NOMO-1 (cell line): ENCODE measurements around the gene PNRC2.
"Not testable (repeated sequence)": the region's sequence is repeated elsewhere in the genome, so short reads cannot be mapped to it uniquely, and the experiment has no call there.

ENCODE experiments used
- DNase-seq, 2 experiments: peaks; one replicate each; lab custom pipeline; 2025; ENCODE audit not compliant: unreplicated experiment in 2 of 2; lab: John Stamatoyannopoulos, UW

The PNRC2 gene

DNA sequence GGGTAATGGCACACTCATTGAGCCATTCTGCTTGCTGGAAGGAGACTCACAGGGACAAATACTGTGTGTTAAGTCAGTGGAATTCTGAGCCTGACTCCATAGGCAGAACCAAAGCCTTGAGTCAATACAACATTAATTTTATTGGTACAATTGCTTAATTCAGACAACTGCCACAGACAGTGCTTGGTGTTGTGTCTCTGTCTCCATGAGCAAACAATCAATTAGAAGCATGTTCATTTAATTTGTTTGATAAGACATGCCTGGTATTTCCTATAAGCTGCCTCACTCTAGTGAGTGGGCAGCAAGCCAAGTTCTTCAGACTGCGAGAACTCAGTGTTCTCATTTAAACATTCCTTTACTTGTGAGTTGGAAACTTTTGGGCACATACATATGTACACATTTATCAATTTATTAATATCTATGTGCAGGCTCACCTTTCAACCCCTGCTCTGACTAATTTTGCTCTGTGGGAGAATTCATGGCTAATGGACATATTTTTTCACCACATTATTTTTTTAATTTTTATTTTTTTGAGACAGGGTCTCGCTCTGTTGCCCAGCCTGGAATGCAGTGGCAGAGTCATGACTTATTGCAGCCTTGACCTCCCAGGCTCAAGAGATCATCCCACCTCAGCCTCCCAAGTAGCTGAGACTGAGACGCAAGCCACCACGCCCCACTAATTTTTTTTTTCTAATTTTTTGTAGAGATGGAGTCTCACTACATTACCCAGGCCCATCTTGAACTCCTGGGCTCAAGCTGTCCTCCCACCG, 25.0 kb downstream of the PNRC2 start:
- no peak for DNase-seq

GRCh38 chr1:23987038-23987437, 27.4 kb downstream of the PNRC2 start:
- DNase-seq, result not testable (repeated sequence)

- no peak for DNase-seq
Measured at GRCh38 chr1:23989263-23989662, 29.6 kb downstream of the PNRC2 start.

DNA sequence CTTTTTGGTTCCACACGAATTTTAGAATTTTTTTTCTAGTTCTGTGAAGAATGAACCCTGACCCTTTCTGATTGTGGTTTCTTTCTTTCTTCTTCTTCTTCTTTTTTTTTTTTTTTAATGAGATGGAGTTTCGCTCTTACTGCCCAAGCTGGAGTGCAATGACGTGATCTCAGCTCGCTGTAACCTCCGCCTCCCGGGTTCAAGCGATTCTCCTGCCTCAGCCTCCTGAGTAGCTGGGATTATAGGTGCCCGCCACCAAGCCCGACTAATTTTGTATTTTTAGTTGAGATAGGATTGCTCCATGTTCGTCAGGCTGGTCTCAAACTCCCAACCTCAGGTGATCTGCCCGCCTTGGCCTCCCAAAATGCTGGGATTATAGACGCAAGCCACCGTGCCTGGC, 32.4 kb downstream of the PNRC2 start:
- not testable (repeated sequence) for DNase-seq

DNA sequence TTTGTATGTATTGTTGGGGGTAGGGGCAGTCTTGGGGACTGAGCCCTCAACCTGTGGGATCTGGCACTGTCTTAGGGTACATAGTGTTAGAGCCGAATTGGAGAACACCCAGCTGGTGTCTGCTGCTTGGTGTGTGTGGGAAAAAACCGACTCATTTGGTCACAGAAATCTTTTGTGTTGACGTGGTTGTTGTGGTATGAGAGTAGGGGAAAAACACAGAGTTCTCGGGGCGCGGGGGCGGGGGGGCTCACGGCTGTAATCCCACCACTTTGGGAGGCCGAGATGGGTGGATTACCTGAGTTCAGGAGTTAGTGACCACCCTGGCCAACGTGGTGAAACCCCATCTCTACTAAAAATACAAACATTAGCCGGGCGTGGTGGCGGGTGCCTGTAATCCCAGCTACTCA, 35.8 kb downstream of the PNRC2 start:
- no peak for DNase-seq

DNA sequence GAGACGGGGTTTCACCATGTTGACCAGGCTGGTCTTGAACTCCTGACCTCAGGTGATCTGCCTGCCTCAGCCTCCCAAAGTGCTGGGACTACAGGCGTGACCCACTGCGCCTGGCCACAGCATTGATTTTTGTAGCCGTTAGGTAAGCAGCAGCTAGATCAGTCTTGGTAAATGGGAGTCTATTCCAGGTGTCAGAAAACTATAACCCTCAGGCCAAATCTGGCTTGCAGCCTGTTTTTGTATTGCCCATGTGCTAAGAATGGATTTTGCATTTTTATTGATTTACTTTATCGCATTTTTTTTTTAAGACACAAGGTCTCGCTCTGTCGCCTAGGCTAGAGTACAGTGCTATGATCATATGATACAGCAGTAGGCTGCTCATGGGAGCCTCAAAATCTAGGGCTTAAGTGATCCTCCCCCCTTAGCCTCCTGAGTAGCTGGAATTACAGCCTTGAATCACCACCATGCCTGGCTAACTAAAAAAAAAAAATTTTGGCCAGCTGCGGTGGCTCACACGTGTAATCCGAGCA, 37.1 kb downstream of the PNRC2 start:
- no peak for DNase-seq

GRCh38 chr1:23997812-23998211, 38.2 kb downstream of the PNRC2 start:
- DNase-seq, result no peak

DNA sequence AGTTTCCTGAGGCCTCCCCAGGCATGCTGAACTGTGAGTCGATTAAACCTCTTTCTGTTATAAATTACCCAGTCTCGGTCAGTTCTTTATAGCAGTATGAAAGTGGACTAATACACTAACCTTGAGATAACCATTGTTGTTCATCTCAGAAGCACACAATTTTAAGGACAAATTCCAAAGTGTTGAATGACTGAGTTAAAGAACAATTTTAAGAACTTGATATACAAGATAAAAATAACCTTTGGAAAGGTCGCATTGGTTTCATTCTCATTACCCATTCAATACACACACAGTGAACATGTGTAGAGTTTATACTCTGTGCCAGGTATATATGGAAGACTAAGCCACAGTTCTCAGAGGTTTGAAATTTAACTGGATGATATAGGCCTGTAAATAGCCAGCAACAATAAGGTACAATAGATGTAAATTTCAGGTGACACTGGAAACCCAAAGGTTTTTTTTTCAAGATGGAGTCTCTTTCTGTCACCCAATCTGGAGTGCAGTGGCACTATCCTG, 39.6 kb downstream of the PNRC2 start:
- no peak for DNase-seq

DNA sequence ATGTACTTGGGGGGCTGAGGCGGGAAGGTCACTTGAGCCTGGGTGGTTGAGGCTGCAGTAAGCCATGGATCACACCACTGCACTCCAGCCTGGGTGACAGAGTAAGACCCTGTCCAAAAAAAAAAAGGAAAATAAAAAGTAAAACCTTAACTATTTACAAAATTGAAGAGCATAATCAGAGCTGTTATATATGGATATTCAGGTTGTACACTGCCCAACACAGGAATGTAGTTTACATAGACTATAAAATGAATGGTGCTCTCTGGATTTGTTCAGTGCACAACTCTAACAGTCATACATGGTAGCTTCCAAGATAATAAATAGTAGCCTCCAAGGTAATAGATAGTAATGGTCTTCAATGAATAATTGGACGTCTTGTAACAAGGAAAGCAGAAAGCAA, 43.1 kb downstream of the PNRC2 start:
- DNase-seq, result no peak

GRCh38 chr1:24003331-24003972, 43.8 kb downstream of the PNRC2 start:
- no peak for DNase-seq

GRCh38 chr1:24004132-24004531, 44.5 kb downstream of the PNRC2 start:
- no peak for DNase-seq

- no peak for DNase-seq
Measured at GRCh38 chr1:24005163-24005562, 45.5 kb downstream of the PNRC2 start.

DNA sequence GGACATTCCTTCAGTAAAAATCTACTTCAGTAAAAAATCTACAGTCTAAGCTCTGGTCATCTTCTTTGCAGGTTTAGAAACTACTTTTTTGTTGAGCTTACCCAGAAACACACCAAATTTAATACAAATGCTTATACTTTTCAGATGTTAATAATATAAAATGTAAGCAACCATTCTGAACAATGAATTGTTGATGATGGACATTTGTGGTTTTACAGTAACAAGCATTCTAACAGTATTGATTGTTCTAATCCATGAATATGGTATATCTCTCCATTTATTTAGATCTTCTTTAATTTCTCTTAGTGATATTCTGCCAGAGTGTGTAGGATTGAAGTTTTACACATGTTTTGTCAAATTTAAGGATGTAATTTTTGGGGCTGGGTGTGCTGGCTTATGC, 47.5 kb downstream of the PNRC2 start:
- DNase-seq, result no peak

DNA sequence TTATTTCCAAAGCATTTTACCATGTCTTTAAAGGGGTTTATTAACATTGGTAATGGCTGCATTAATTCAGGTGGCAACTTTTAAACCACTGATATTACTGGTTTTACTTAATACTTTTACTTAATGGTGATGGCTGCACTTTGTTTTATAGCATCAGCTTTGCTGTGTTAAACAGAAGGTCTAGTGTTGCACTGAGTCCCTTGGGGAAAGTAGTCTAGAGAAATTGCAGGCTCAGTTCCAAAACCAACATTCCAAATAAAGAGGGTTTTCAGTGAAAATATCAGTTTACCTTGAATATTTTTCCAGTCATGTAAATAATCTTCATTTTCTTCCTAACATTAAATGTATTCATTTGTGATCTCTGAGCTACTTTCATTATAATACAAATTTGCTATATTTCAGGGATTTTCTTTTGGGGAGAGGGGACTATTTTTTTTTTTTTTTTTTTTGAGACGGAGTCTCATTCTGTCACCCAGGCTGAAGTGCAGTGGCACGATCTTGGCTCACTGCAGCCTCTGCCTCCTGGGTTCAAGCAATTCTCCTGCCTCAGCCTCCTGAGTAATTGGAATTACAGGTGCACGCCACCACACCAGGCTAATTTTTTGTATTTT, 49.1 kb downstream of the PNRC2 start:
- not testable (repeated sequence) for DNase-seq

DNA sequence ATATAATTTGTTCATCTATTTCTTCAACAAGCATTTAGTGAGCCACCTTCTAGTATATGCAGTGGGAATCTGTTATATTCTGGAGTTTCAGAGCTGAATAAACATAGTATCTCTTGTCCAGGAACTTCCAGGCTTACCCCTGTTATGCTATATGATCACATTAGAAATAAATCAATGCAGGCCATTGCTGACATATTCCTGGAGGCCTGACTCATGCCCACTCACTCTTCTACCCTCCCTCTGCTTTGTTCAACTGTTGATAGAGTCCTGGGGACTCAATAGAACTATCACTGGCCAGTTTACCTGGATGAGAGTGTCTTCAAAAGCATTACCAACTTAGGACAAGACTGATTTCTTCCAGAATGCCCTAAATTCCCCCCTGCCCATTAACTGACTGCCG, 49.8 kb downstream of the PNRC2 start:
- no peak for DNase-seq

DNA sequence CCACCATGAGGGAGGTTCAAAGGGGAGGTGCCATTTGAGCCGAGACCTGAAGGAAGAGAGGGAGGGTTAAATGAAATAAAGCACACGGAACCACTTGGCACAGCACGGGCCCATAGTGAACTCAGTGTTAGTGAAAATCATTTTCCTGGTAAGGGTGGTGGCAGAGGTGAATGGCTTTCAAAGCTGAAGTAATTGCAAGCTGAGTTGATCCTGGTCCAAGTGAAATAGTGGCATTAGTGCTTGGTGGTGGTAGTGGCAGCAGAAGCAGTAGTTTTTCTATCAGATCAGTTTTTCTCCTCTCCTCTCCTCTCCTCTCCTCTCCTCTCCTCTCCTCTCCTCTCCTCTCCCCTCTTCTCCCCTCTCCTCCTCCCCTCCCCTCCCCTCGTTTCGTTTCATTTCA, 51.0 kb downstream of the PNRC2 start:
- DNase-seq, result no peak

DNA sequence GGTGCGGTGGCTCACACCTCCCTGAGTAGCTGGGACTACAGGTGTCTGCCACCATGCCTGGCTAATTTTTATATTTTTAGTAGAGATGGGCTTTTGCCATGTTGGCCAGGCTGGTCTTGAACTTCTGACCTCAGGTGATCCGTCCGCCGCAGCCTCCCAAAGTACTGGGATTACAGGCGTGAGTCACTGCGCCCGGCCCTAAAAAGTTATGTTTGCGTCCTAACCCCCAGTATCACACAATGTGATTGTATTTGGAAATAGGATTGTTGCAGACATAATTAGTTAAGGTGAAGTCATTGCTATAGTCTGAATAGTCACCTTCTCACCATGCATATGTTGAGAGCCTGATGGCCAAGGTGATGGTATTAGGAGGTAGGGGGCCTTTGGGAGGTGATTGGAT, 53.2 kb downstream of the PNRC2 start:
- not testable (repeated sequence) for DNase-seq
